GM19324 (cell line): ENCODE results near the gene IER5L.

ENCODE experiments used
- ATAC-seq: cut with Tn5 transposase; IDR thresholded peaks from one replicate; pipeline ENCODE4 v1.9.1; 2021; ENCODE audit warnings: mild to moderate bottlenecking, moderate library complexity; ENCODE audit not compliant: unreplicated experiment, low FRiP score

Gene IER5L

GRCh38 chr9:129182625-129183494 is 4.8 kb upstream of the IER5L start:
- no peak for ATAC-seq

DNA sequence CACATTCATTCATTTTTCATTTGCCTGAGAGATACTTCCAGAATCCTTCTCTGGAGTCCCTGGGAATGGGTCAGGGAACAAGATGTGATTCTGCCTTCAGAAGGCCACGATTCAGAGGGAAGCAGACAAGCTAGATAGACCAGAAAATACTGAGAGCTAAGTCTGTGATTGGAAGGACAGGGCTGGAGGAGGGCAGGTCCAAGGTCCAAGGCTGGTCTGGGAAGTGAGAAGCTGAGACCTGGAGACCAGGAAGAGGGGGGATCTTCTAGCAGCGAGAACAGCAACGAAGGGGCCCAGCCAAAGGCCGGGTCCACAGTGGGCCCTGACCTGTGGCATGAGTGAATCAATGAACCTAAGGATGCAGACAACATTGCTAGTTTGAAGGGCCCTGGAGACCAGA is 4.1 kb upstream of the IER5L start:
- ATAC-seq: no peak

DNA sequence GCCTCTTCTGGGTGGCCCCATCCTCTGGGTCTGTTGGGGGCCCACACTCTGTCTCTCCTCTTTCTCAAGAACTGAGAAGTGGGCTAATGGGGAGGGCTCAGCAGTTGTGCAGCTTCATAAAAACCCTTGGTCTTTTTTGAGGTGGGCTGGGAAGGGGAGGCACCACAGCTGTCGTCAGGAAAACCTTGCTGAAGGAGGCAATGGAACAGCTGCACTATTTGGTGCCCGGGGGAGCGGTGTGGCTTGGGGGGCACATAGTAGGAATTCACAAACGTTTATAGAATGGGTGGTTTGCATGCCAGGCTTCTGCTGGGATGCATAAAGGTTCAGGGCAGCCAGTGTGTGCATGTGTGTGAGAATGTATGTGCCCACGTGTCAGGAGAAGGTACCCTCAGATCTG is 3.2 kb upstream of the IER5L start:
- no peak for ATAC-seq

DNA sequence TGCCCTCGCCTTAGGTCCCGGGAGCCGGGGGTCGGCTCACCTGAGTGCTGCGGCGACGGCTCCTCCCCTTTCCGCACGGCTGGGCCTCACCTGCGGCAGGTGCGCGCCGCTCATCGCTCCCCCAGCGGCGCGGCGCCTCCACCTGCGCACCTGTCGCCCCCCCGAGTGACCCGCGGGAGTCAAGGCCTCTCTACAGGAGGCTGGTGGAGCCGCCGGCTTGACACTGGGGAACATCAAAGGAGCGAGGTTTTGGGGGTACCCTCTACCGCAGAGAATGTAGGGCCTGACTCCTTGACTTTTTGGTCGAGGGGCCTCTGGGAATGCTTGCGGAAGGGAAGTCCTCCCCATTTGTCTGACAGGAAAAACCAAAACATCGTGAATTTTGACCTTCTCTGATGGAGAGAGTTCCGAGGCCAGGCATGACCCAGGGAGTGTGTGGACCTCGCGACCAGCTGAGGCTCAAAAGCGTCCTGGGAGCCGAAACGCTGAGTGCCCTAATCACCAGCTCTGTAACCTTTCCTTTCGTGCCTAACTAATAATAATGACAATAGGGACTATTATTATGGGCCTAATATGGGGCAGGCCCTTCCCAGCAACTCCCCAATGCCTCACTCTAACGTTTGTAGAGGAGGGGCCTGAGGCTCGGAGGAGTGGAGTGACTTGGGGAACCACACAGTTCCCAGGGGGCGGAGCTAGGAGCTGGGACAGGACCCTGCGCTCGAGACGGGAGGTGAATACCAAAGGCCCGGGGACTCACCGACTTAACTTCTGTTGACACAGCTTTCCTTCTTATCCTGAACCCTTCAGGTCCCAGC is 714 bp upstream of the IER5L start:
- no peak for ATAC-seq

DNA sequence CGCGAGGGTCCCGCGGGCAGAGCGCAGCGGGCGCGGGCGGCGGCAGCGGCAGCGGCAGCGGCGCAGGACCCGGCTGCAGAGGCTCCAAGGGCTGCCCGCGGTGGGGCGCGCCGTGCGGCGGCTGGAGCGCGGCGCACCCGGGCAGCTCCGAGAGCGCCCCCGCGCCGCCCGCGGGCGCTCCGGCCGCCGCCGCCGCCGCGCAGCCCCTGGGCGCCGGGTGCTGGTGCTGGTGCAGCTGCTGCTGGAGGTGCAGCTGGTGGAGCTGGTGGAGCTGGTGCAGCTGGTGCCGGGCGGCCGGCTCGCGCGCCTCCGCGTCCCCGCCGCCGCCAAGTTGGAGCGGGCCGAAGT is 644 bp downstream of the IER5L start:
- ATAC-seq: peak; percentile 29

GRCh38 chr9:129176701-129177442 is 1.2 kb downstream of the IER5L start:
- ATAC-seq: peak; percentile 3

GRCh38 chr9:129175825-129176633 is 2.0 kb downstream of the IER5L start:
- ATAC-seq: no peak

GRCh38 chr9:129175515-129175824 is 2.6 kb downstream of the IER5L start:
- ATAC-seq: no peak

DNA sequence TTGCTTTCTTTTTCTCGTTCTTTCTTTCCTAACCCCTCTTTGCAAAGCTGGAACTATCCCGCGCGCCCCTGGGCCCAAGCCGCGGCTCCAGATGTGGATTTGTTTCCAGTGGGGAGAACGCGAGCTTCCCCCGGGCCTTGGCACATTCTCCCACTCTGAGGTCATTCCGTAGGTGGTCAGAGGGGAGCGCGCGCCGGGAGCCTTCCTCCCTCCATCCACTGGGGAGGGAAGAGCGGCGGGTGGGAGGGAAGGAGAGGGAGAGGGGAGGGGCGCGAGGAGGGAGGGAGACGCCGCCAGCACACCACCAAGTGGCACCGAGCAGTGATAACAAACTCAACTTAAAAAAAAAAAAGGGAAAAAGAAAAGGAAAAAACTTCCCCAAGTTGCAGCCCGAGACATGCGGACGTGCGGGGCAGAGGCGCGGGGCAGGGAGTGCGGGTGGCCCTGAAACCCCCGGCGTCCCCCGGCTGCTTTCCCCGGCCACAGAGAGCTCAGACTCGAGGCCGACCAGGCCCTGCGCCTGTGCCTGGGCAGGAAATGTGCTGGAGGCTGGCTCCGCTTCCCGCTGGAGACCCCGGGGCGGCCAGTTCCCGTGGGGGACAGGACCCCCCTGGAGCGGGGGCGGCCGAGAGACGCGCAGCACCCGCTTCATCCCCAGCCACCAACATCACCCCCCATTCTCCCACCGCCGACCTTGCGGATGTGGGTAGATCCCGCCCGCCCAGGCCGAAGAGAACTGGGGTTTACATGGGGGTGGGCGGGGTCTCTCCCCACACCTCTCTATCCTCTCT is 3.1 kb downstream of the IER5L start:
- no peak for ATAC-seq

DNA sequence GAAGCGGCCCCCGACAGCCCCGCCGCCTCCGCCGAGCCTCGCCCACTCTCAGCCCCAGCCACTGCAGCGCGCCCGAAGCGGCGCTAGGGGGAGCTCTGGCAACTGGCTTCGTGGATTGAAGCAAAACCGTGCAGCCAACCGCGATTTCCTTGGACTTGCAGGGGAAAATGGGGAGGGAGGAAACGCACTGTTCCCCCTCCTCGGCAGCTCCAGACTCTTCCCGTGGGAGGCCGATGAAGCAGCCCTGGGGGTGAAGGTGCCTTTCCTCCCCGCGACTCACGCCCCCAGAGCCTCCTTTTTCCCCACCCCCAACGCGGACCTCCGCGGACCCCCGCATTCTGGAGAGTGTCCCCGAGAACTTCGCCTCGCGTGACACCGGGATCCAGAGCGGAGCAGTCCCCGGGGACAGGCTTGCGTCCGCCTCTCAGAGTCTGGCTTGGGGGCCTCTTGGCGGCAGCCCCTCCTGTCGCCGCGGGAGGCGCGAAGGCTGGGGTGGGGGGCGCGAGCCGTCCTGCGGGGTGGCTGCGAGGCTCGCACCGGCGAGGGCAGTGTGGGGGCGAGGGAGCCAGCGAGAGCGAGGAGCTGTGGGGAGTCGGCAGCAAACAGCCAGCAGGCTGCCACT is 3.8 kb downstream of the IER5L start:
- no peak for ATAC-seq

DNA sequence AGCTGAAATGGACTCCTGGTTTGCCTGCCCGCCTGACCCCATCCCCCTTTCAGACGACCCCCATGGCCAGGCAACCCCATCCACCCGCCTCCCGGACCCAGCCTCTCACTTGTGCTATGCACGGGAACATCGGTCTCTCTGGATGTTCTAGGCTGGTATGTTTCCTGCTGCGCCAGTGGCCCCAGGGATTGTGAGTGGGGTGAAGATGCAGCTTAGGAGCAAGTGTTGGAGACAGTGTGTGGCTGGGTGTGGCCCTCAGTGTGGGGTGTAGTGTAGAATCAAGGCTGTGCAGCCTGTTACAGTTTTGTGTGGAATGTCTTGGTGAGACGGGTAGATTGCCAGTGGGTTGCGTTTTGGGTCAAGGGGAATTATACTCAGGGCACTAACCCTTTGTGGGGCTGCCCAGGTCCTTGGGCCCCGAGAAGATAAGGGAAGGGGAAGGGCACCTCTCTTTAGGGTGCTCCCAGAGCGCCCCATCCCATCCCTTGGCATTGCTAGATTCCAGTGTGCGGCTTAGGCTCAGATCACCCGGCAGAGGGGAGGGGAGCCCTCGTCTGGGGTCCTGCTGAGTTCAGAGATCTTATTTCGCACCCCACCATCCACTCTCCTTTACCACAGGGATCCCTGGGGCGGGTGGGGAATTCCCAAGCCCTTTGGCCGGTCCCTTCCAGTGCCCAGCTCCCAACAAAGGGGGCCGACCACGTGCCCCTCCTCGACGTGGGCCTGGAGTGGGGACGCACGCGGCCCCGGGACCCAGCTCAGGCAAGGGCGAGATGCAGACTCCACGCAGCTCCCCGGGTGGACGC is 4.6 kb downstream of the IER5L start:
- ATAC-seq: no peak

DNA sequence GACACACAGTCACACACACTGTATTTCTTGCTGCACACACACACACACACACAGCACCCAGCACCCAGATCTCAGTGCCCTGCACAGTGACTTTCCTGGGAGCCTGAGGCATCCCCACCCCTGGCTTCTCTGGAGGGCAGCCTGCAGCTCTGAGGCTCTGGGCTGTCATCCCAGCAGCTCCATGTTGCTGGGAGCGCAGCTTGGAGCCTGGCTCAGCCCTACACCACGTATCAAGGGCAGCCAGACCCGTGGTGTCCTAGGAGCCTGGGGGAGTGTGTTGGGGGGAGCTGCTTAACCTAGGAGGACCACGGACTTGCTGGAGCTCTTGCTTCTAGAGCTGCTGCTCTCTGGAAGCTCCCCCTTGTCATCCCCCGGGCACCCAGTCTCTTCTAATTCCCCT is 5.2 kb downstream of the IER5L start:
- no peak for ATAC-seq

GRCh38 chr9:129171993-129172751 is 5.9 kb downstream of the IER5L start:
- no peak for ATAC-seq

DNA sequence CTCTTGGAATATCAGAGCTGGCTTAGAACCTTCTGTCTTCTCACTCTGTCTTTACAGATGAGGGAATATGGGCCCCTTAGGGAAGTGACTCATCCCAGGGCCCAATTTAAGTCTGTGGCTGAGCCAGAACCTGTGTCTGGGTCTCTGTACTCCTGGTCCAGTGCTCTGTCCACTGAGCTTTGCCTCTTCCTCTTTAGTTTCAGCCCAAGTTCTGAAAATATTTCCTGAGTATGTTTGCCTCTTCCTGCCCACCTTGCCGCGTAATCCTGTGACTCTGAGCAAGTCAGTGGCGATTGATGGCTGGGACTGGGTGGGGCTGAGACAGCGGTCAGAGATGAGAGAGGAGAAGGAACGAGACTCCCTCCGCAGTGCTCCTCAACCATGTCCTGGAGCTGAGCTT is 7.8 kb downstream of the IER5L start:
- no peak for ATAC-seq

DNA sequence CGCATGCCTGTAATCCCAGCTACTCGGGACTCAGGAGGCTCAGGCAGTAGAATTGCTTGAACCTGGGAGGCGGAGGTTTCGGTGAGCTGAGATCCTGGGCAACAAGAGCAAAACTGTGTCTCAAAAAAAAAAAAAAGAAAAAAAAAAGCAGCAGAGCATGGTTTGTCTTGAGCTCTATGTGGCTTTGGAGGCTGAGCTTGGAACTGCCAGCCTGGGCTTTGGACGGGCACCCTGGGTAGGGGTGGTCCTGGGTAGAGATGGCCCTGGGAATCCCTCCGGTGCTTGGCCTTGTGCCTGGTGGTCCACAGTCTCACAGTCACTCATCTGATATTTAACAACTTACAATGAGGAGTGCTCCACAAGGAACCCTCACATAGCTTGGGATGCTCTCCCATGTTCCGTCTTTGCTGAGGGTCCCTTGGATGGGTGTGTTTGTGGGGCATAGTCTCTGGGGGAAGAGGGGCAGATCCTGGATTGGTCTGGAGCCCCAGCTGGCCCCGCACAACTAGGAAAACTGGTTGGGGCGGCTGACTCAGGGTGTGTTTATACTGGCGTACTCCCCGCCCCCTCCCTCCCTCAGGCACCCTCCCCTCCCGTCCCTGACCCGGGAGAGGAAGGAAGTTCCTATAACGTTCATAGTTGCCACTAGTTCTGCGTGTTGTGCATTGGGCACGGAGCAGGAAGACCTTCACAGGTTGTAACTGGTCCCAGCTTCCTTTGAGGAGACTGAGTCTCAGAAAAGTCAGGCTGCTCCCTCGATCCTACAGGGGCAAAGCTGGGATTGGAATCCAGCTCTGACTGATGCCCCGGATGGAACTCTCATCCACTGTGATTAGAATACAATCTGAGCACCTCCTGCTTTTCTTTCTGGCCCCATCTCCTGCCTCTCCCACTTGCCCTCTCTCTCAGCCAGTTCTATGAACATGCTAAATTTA is 11.2 kb downstream of the IER5L start:
- ATAC-seq: no peak

GRCh38 chr9:129165198-129165597 is 12.9 kb downstream of the IER5L start:
- ATAC-seq: no peak
